AML-193 (cell line): Measurements from ENCODE around the gene FGGY.
A peak's percentile ranks its signal among the peaks of the same experiment; 100 is the strongest.
"Not testable (repeated sequence)": the region's sequence is repeated elsewhere in the genome, so short reads cannot be mapped to it uniquely, and the experiment has no call there.

Source experiments
- DNase-seq, 2 experiments: peaks; one replicate each; lab custom pipeline; 2025; lab: John Stamatoyannopoulos, UW

Gene FGGY

GRCh38 chr1:59288046-59288445, 8.8 kb upstream of the FGGY start:
- DNase-seq: no peak

GRCh38 chr1:59289570-59289969, 7.3 kb upstream of the FGGY start:
- no peak for DNase-seq

GRCh38 chr1:59290193-59290949, 6.5 kb upstream of the FGGY start:
- DNase-seq: peak; percentile 51 to 55

- no peak for DNase-seq
These were observed 5.3 kb upstream of the FGGY start for GRCh38 chr1:59291561-59291960.

GRCh38 chr1:59292562-59292961, 4.3 kb upstream of the FGGY start:
- peak; percentile 94 to 96 for DNase-seq

- DNase-seq: no peak
These were observed 3.7 kb upstream of the FGGY start for GRCh38 chr1:59293206-59293605.

GRCh38 chr1:59293849-59294248, 3.0 kb upstream of the FGGY start:
- DNase-seq: no peak

- DNase-seq: no peak
These were observed 2.5 kb upstream of the FGGY start for GRCh38 chr1:59294423-59294822.

GRCh38 chr1:59295618-59296017, 1.3 kb upstream of the FGGY start:
- DNase-seq: no peak

GRCh38 chr1:59298026-59298583, 1.2 kb downstream of the FGGY start:
- DNase-seq: no peak

GRCh38 chr1:59298710-59299346, 1.9 kb downstream of the FGGY start:
- no peak for DNase-seq

- not testable (repeated sequence) for DNase-seq
These were observed 2.8 kb downstream of the FGGY start for GRCh38 chr1:59299670-59300069.

- no peak for DNase-seq
These were observed 5.4 kb downstream of the FGGY start for GRCh38 chr1:59302297-59302696.

GRCh38 chr1:59302871-59303270, 6.0 kb downstream of the FGGY start:
- DNase-seq: no peak

- no peak for DNase-seq
These were observed 8.3 kb downstream of the FGGY start for GRCh38 chr1:59305188-59305587.

- DNase-seq: no peak
These were observed 10.7 kb downstream of the FGGY start for GRCh38 chr1:59307591-59307990.

GRCh38 chr1:59308839-59309238, 11.9 kb downstream of the FGGY start:
- no peak for DNase-seq

GRCh38 chr1:59309392-59309791, 12.5 kb downstream of the FGGY start:
- no peak for DNase-seq

GRCh38 chr1:59309795-59310548, 13.1 kb downstream of the FGGY start:
- no peak for DNase-seq

- no peak for DNase-seq
These were observed 13.8 kb downstream of the FGGY start for GRCh38 chr1:59310549-59311250.

GRCh38 chr1:59314776-59315528, 18.1 kb downstream of the FGGY start:
- DNase-seq: no peak
